Measurements from ENCODE around the gene FAF1.

GRCh38 chr1:50921029-50921428, 39.0 kb downstream of the FAF1 start:
- TF ChIP-seq CTCF (IDR thresholded peaks at IDR 0.05 in 2 of 3, conservative IDR thresholded peaks at IDR 0.05 in 1 of 3; ENCODE audit: borderline replicate concordance in 1 of 3, insufficient read depth in 1 of 3, low read depth in 2 of 3, low read length in 2 of 3), result no peak
- TF ChIP-seq POLR2AphosphoS5 (IDR thresholded peaks at IDR 0.05; ENCODE audit: low read depth, low read length), result no peak
- no peak for TF ChIP-seq EZH2phosphoT487 (IDR thresholded peaks at IDR 0.05; ENCODE audit: borderline replicate concordance)
- TF ChIP-seq POLR2A (IDR thresholded peaks at IDR 0.05; ENCODE audit: borderline replicate concordance, extremely low read depth, insufficient read depth, insufficient read length), result no peak
- no peak for TF ChIP-seq SIN3A (IDR thresholded peaks at IDR 0.05; ENCODE audit: low read depth)
